ENCODE results near the gene MAST1.
"Not testable (repeated sequence)": the region's sequence is repeated elsewhere in the genome, so short reads cannot be mapped to it uniquely, and the experiment has no call there.

MAST1 gene

GRCh38 chr19:12871681-12872080, 33.4 kb downstream of the MAST1 start:
- DNase-seq (ENCODE audit: low read depth in 2 of 2), result no peak

GRCh38 chr19:12872255-12872654, 33.9 kb downstream of the MAST1 start:
- DNase-seq (ENCODE audit: low read depth in 2 of 2), result no peak

- DNase-seq (ENCODE audit: low read depth in 2 of 2), result no peak
These were observed 34.9 kb downstream of the MAST1 start for GRCh38 chr19:12872941-12873890.

- DNase-seq (ENCODE audit: low read depth in 2 of 2), result no peak
These were observed 35.8 kb downstream of the MAST1 start for GRCh38 chr19:12873891-12874745.

- no peak for DNase-seq (ENCODE audit: low read depth in 2 of 2)
These were observed 36.8 kb downstream of the MAST1 start for GRCh38 chr19:12875086-12875485.

GRCh38 chr19:12880551-12881171, 42.3 kb downstream of the MAST1 start:
- DNase-seq (ENCODE audit: low read depth in 2 of 2), result no peak

GRCh38 chr19:12881172-12881808, 43.0 kb downstream of the MAST1 start, which contains the start of gene DNASE2:
TSS of gene DNASE2 (minus strand) at chr19:12881449. CDS start at chr19:12881375, 74 bp downstream.
- DNase-seq (ENCODE audit: low read depth in 2 of 2), result peak; percentile 67 to 79

GRCh38 chr19:12882589-12882988, 44.3 kb downstream of the MAST1 start:
- DNase-seq (ENCODE audit: low read depth in 2 of 2), result no peak

- DNase-seq (ENCODE audit: low read depth in 2 of 2), result no peak
These were observed 45.9 kb downstream of the MAST1 start for GRCh38 chr19:12884202-12884601.

- no peak for DNase-seq (ENCODE audit: low read depth in 2 of 2)
These were observed 46.3 kb downstream of the MAST1 start for GRCh38 chr19:12884627-12884925.

- DNase-seq (ENCODE audit: low read depth in 2 of 2), result peak; percentile 52 to 72
These were observed 46.8 kb downstream of the MAST1 start for GRCh38 chr19:12884926-12885748.

GRCh38 chr19:12885749-12886650, 47.7 kb downstream of the MAST1 start:
- DNase-seq (ENCODE audit: low read depth in 2 of 2), result no peak

GRCh38 chr19:12886651-12886968, 48.3 kb downstream of the MAST1 start:
- no peak for DNase-seq (ENCODE audit: low read depth in 2 of 2)

- no peak for DNase-seq (ENCODE audit: low read depth in 2 of 2)
These were observed 48.8 kb downstream of the MAST1 start, which contains the start of gene KLF1 for GRCh38 chr19:12886969-12887747. TSS of gene KLF1 (minus strand) at chr19:12887201. CDS start at chr19:12887140, 61 bp downstream.

- no peak for DNase-seq (ENCODE audit: low read depth in 2 of 2)
These were observed 49.8 kb downstream of the MAST1 start for GRCh38 chr19:12888006-12888603.

GRCh38 chr19:12890299-12890786, 52.0 kb downstream of the MAST1 start:
- not testable (repeated sequence) for DNase-seq (ENCODE audit: low read depth in 2 of 2)

GRCh38 chr19:12890787-12891552, 52.7 kb downstream of the MAST1 start, which contains the start of gene GCDH:
TSS of gene GCDH (plus strand) at chr19:12891160. CDS start at chr19:12891305, 145 bp downstream.
- peak; percentile 86 to 92 for DNase-seq (ENCODE audit: low read depth in 2 of 2)

Measured in stimulated activated CD8-positive, alpha-beta memory T cell treated with anti-CD3 and anti-CD28 coated beads, Interleukin-2, amount 100 ng/mL, for 1 hour (primary cell).